H1 (cell line): ENCODE measurements around the gene TTC39A. TPM values are rescaled to one million over a fixed set of nuclear protein-coding genes. Genes with fewer than 3 reads are reported as not detected.

Source experiments
- CTCF ChIA-PET: fragments of 300-600 bp; sonication (Branson Sonifier 250); formaldehyde crosslinking; loops from one replicate; lab custom pipeline; 2021; ENCODE audit not compliant: partially characterized antibody; lab: Charles Lee
- POLR2A ChIA-PET: fragments of 300-600 bp; sonication (Branson Sonifier 250); formaldehyde crosslinking; loops from one replicate; lab custom pipeline; 2021; ENCODE audit warnings: inconsistent platforms; ENCODE audit not compliant: partially characterized antibody; lab: Charles Lee
- DNase-seq, 2 experiments: peaks; one replicate each; pipeline versions ENCODE4 v3.0.0 to v3.0.0-alpha.2; 2010 to 2022; ENCODE audit warnings: low spot score in 2 of 2, low read depth in 1 of 2, mixed read lengths in 1 of 2
- FAIRE-seq: peaks from 2 replicates; lab custom pipeline; 2011; peaks lifted over from hg19 to GRCh38; lab: Jason Lieb, UNC
- H2AFZ ChIP-seq: 2 replicates; pipeline ENCODE4 v1.8.1; 2012; ENCODE audit warnings: low read length, inconsistent platforms
- H2AK5ac ChIP-seq: 2 replicates; pipeline ENCODE4 v1.6.1; 2013; ENCODE audit warnings: low read depth, low read length
- H2BK120ac ChIP-seq: replicated peaks from 2 replicates; pipeline ENCODE3; 2013; ENCODE audit warnings: low read depth, low read length, inconsistent platforms
- H2BK12ac ChIP-seq: 2 replicates; pipeline ENCODE4 v1.6.1; 2013; ENCODE audit warnings: low read depth, low read length
- H2BK15ac ChIP-seq: 2 replicates; pipeline ENCODE4 v1.6.1; 2013; ENCODE audit warnings: low read length
- H2BK20ac ChIP-seq: 2 replicates; pipeline ENCODE4 v1.6.1; 2013; ENCODE audit warnings: low read length
- H2BK5ac ChIP-seq: 2 replicates; pipeline ENCODE4 v1.6.1; 2013; ENCODE audit warnings: low read depth, low read length
- H3K14ac ChIP-seq: 2 replicates; pipeline ENCODE4 v1.6.1; 2013; ENCODE audit warnings: inconsistent platforms; ENCODE audit not compliant: insufficient read length
- H3K18ac ChIP-seq: 2 replicates; pipeline ENCODE4 v1.6.1; 2013; ENCODE audit warnings: low read length; ENCODE audit errors: extremely low read depth
- H3K23ac ChIP-seq: 2 replicates; pipeline ENCODE4 v1.6.1; 2013; ENCODE audit warnings: inconsistent platforms; ENCODE audit not compliant: insufficient read length
- H3K23me2 ChIP-seq: 2 replicates; pipeline ENCODE4 v1.6.1; 2013; ENCODE audit warnings: low read depth, low read length
- H3K27ac ChIP-seq: 2 replicates; pipeline ENCODE4 v1.6.1; 2011; ENCODE audit warnings: low read depth, low read length, inconsistent platforms
- H3K27me3 ChIP-seq, 4 experiments: replicated peaks in 1 of 4; 1 replicate in 1 of 4; 2 replicates in 3 of 4; pipeline versions ENCODE4 v1.6.1 to v1.8.1; 2011 to 2013; ENCODE audit warnings: low read length in 3 of 4, mild to moderate bottlenecking in 3 of 4, inconsistent platforms in 2 of 4, mixed read lengths in 2 of 4, moderate library complexity in 1 of 4; ENCODE audit not compliant: control insufficient read depth in 3 of 4, insufficient read depth in 3 of 4; ENCODE audit errors: extremely low read depth in 1 of 4
- H3K36me3 ChIP-seq, 4 experiments: 2 replicates each; pipeline versions ENCODE4 v1.6.1 to v1.8.1; 2011 to 2013; ENCODE audit warnings: mild to moderate bottlenecking in 4 of 4, low read length in 3 of 4, moderate library complexity in 2 of 4, control low read depth in 1 of 4, inconsistent platforms in 1 of 4; ENCODE audit not compliant: insufficient read depth in 4 of 4, control insufficient read depth in 2 of 4
- H3K4ac ChIP-seq: replicated peaks from 2 replicates; pipeline ENCODE3; 2013; ENCODE audit warnings: low read length, low read depth, mixed read lengths, inconsistent platforms; ENCODE audit not compliant: insufficient read length
- H3K4me1 ChIP-seq, 4 experiments: replicated peaks in 1 of 4; 1 replicate in 1 of 4; 2 replicates in 3 of 4; pipeline versions ENCODE4 v1.6.1 to v1.8.1; 2011 to 2013; ENCODE audit warnings: low read length in 3 of 4, inconsistent platforms in 2 of 4, mixed read lengths in 1 of 4; ENCODE audit not compliant: insufficient read depth in 4 of 4, control insufficient read depth in 3 of 4
- H3K4me2 ChIP-seq, 2 experiments: 2 replicates each; pipeline versions ENCODE4 v1.6.1 to v1.8.1; 2011 to 2013; ENCODE audit warnings: low read depth in 2 of 2, low read length in 2 of 2, control low read depth in 1 of 2, inconsistent platforms in 1 of 2, mild to moderate bottlenecking in 1 of 2; ENCODE audit not compliant: insufficient read depth in 1 of 2
- H3K4me3 ChIP-seq, 4 experiments: fragments of 200-600, 300-600 bp in 1 of 4; sonication (generic), shearing (Covaris generic), sonication (Bioruptor Twin) in 1 of 4; 2 replicates each; pipeline versions ENCODE4 v1.5.1 to v1.8.1; 2011 to 2016; ENCODE audit warnings: low read length in 4 of 4, low read depth in 3 of 4, control low read depth in 2 of 4, inconsistent platforms in 2 of 4, mild to moderate bottlenecking in 2 of 4, mixed read lengths in 1 of 4, moderate library complexity in 1 of 4; ENCODE audit not compliant: insufficient read depth in 2 of 4; ENCODE audit errors: extremely low read depth in 1 of 4
- H3K56ac ChIP-seq: replicated peaks from 2 replicates; pipeline ENCODE3; 2013; ENCODE audit warnings: low read depth, mild to moderate bottlenecking, mixed read lengths, low read length, inconsistent platforms; ENCODE audit not compliant: insufficient read length
- H3K79me1 ChIP-seq: 2 replicates; pipeline ENCODE4 v1.6.1; 2013; ENCODE audit warnings: low read depth, low read length, control low read depth
- H3K79me2 ChIP-seq, 2 experiments: 2 replicates each; pipeline versions ENCODE4 v1.6.1 to v1.8.1; 2012 to 2013; ENCODE audit warnings: low read length in 2 of 2, mild to moderate bottlenecking in 2 of 2, inconsistent platforms in 1 of 2; ENCODE audit not compliant: insufficient read depth in 2 of 2, control insufficient read depth in 1 of 2
- H3K9ac ChIP-seq, 4 experiments: replicated peaks in 1 of 4; 1 replicate in 1 of 4; 2 replicates in 3 of 4; pipeline versions ENCODE4 v1.6.1 to v1.8.1; 2011 to 2013; ENCODE audit warnings: low read depth in 3 of 4, low read length in 3 of 4, control low read depth in 2 of 4, mild to moderate bottlenecking in 2 of 4, moderate library complexity in 2 of 4, inconsistent platforms in 1 of 4; ENCODE audit errors: extremely low read depth in 1 of 4
- H3K9me3 ChIP-seq, 2 experiments: 2 replicates each; pipeline versions ENCODE4 v1.6.1 to v1.8.1; 2012 to 2013; ENCODE audit warnings: mild to moderate bottlenecking in 2 of 2, moderate library complexity in 2 of 2, control low read depth in 1 of 2, inconsistent platforms in 1 of 2, low read depth in 1 of 2, low read length in 1 of 2, mixed read lengths in 1 of 2; ENCODE audit not compliant: insufficient read depth in 2 of 2
- H4K20me1 ChIP-seq, 2 experiments: replicated peaks in 1 of 2; 2 replicates each; pipeline versions ENCODE3 to v1.8.1; 2011 to 2013; ENCODE audit warnings: inconsistent platforms in 2 of 2, low read length in 2 of 2, mild to moderate bottlenecking in 1 of 2; ENCODE audit not compliant: insufficient read depth in 2 of 2, control insufficient read depth in 1 of 2
- H4K5ac ChIP-seq: 2 replicates; pipeline ENCODE4 v1.6.1; 2013; ENCODE audit warnings: low read length, low read depth, mixed read lengths, inconsistent platforms; ENCODE audit not compliant: insufficient read length
- H4K8ac ChIP-seq: 2 replicates; pipeline ENCODE4 v1.8.0; 2013; ENCODE audit warnings: mild to moderate bottlenecking, moderate library complexity, low read length, inconsistent platforms; ENCODE audit not compliant: insufficient read depth; ENCODE audit errors: extremely low read depth
- H4K91ac ChIP-seq: replicated peaks from 2 replicates; pipeline ENCODE3; 2013; ENCODE audit warnings: low read length, mixed read lengths, inconsistent platforms; ENCODE audit not compliant: insufficient read length
- CBX5 ChIP-seq: fragments of 300-800, 300-1000 bp; sonication (generic); IDR thresholded peaks from 2 replicates; pipeline ENCODE4 v1.7.1; 2016; ENCODE audit warnings: antibody characterized with exemption, low read length, low read depth
- KDM5A ChIP-seq: fragments of 200-600 bp; IDR thresholded peaks from 2 replicates; pipeline ENCODE4 v1.7.1; 2012; ENCODE audit warnings: mild to moderate bottlenecking, low read length, inconsistent platforms, mixed read lengths
- POLR2AphosphoS5 ChIP-seq: IDR thresholded peaks from 2 replicates; pipeline ENCODE4 v1.6.1; 2011; ENCODE audit warnings: low read depth, low read length
- SP2 ChIP-seq: IDR thresholded peaks from 2 replicates; pipeline ENCODE4 v1.6.1; 2012; ENCODE audit warnings: mild to moderate bottlenecking, low read length, inconsistent platforms
- SRF ChIP-seq: IDR thresholded peaks from 2 replicates; pipeline ENCODE4 v1.6.1; 2011; ENCODE audit warnings: mild to moderate bottlenecking, low read depth, low read length, moderate library complexity
- WGBS, 2 experiments: shearing (Covaris generic) in 1 of 2; methylation state at CpG; one replicate each; pipeline versions ENCODE4 v1.1.6 to v1.1.7; 2013 to 2015; ENCODE audit warnings: low lambda C conversion rate in 2 of 2, mixed read lengths in 2 of 2, inconsistent platforms in 1 of 2, low coverage in 1 of 2, missing lambda C conversion rate in 1 of 2; ENCODE audit not compliant: insufficient replicate concordance in 2 of 2, insufficient coverage in 1 of 2, insufficient read length in 1 of 2; ENCODE audit errors: extremely low coverage in 1 of 2, missing lambda C conversion rate in 1 of 2; 5-methylcytosine and 5-hydroxymethylcytosine counted together
- polyA plus RNA-seq, 7 experiments: library from polyadenylated mRNA; depleted of rRNA in 3 of 7; stranded (reverse) in 5 of 7; unstranded in 2 of 7; fragments of >200 nt in 5 of 7; fragments of 200-250 nt in 2 of 7; gene quantifications; 1 replicate in 5 of 7; 2 replicates in 1 of 7; 4 replicates in 1 of 7; pipeline versions ENCODE4 v1.2.1 to v1.2.3, GENCODE V29; 2011 to 2013; ENCODE audit warnings: missing spikeins in 2 of 7, mixed read lengths in 2 of 7
- total RNA-seq: library from RNA; stranded (reverse); fragmentation: NEBNext Ultra II Directional; extraction: Animal tissue kit (Norgen Biotek cat#: 25700); gene quantifications from 2 replicates; pipeline ENCODE4 v1.2.1, GENCODE V29; 2021

The TTC39A gene
- total and polyA plus RNA-seq, 2 of the 8 experiments (the other 6 are each of a cell fraction or from before 2014, with no cell fraction given) = 5.5 to 5.8 TPM

DNA sequence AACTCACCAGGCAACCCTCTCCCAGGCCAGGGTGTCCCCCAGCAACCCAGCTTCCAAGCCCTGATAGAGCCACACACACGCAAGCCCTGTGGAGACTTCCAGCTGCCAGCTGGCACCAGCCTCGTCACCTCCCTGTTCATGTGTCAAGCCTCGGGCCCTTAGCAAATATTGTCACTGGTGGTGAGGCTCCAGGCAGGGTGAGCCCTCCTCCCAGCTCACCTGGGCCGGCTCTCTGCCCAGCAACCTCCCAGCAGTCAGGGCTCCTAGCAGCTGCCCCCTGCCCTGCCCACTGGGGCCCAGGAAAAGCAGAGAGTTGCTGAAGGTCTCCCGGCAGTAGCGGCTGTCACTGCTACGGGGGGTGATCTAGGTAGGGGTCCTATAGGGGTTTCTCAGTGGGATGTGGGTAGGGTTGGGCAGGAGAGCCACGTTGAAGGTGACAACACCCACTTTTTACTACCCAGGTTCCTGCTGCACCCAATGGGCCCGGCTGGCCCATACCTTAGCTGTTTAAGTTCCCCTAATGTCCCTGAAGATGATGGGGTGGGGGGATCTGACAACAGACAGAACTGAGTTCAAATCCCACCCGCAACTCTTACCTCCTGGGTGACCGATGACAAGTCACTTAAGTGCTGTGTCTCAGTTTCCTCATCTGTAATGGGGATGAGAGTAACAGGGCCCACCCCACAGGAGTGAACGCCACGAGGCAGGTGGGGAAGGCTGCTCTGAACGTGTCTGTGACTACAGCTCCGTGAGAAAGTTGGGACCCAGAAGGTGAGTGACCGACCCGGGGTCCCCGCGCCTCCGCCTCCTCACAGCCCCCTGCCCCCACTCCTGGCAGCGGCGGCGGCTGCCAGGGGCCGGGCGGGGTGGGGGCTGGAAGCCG lies 678 bp downstream of the TTC39A start:
- POLR2A ChIA-PET = interaction anchor here (0.6 to 1.2 kb wide), 3 partner anchors 16 to 132 kb away, joined by 3 read pairs; no protein-coding TSS in a partner anchor
- Histone ChIP-seq H3K36me3 (no peaks in the 10 kb centered on the region), H3K56ac (no peak overlapping the region), H3K79me1 (no peaks in the 10 kb centered on the region), H2BK120ac (no peak overlapping the region), H3K14ac (no peak overlapping the region), H4K8ac (no peak overlapping the region), H3K4me3 (peak overlapping the region; percentile 5 to 54 (median 41); a peak in 7 of 8 replicates), H2BK5ac (no peak overlapping the region), H3K9me3 (no peaks in the 10 kb centered on the region), H4K5ac (no peak overlapping the region), H2AFZ (no peak overlapping the region), H3K27ac (no peak overlapping the region), H3K4ac (no peak overlapping the region), H3K4me2 (peak overlapping the region; percentile 59 to 71), H4K91ac (no peak overlapping the region), H3K23me2 (peaks cover 7% of the 10 kb centered on the region; the same call in 1 of the 2 replicates), H2BK20ac (no peak overlapping the region), H3K23ac (no peak overlapping the region), H3K18ac (no peak overlapping the region; the same call in 1 of the 2 replicates), H3K4me1 (peaks cover 7 to 12% (median 10%) of the 10 kb centered on the region in 4 experiments), H3K27me3 (peaks cover 0 to 15% (median 7%) of the 10 kb centered on the region in 4 experiments; a peak in 4 of 7 replicates), H2BK12ac (no peak overlapping the region), H2BK15ac (no peak overlapping the region), H4K20me1 (peaks cover 0 to 1% of the 10 kb centered on the region in 2 experiments), H2AK5ac (no peak overlapping the region), H3K9ac (no peak overlapping the region), H3K79me2 (no peaks in the 10 kb centered on the region)
- FAIRE-seq = no peak
- CTCF ChIA-PET = interaction anchor here (0.6 to 3.8 kb wide), 3 partner anchors 13 to 33 kb away, joined by 3 to 16 read pairs (median 4); no protein-coding TSS in a partner anchor
- no peak for TF ChIP-seq POLR2AphosphoS5
- TF ChIP-seq SP2 = no peak
- no peak for TF ChIP-seq KDM5A
- no peak for TF ChIP-seq SRF
- TF ChIP-seq CBX5 = no peak
- WGBS, 2 experiments = 50% methylated on average over 18 of the region's 26 CpGs; no CpG with 5 or more reads in 1 of the 2 experiments
- DNase-seq = no peak
